Activated naive CD8-positive, alpha-beta T cell treated with anti-CD3 and anti-CD28 coated beads, Interleukin-2, amount 10 ng/mL, durations not matched to agents 7 days and 5 days (primary cell): ENCODE data around the gene GPR15LG. TPM values are rescaled to one million over a fixed set of nuclear protein-coding genes. Genes with fewer than 3 reads are reported as not detected.

Source experiments
- ATAC-seq: fragments of 150-1000 bp; cut with Tn5 transposase; one replicate; pipeline ENCODE4 v1.10.0; 2021; ENCODE audit warnings: low read depth, moderate library complexity
- POLR2A ChIA-PET: fragments of 350-600 bp; sonication (Branson Sonifier 250); formaldehyde crosslinking; loops from one replicate; lab custom pipeline; 2021; ENCODE audit warnings: antibody characterized with exemption; lab: Charles Lee
- DNase-seq: peaks from one replicate; pipeline ENCODE4 v3.0.0; 2021
- H3K27ac Mint-ChIP-seq: one replicate; pipeline ENCODE4 v1.8.0; 2022; ENCODE audit warnings: mild to moderate bottlenecking, mixed read lengths
- H3K27me3 Mint-ChIP-seq: one replicate; pipeline ENCODE4 v1.8.0; 2022; ENCODE audit warnings: mild to moderate bottlenecking, moderate library complexity, mixed read lengths
- H3K36me3 Mint-ChIP-seq: one replicate; pipeline ENCODE4 v1.8.0; 2021; ENCODE audit warnings: mild to moderate bottlenecking, mixed read lengths
- H3K4me1 Mint-ChIP-seq: one replicate; pipeline ENCODE4 v1.8.0; 2021; ENCODE audit warnings: mixed read lengths
- H3K4me3 Mint-ChIP-seq: one replicate; pipeline ENCODE4 v1.8.0; 2022; ENCODE audit warnings: mild to moderate bottlenecking, moderate library complexity, mixed read lengths
- H3K9me3 Mint-ChIP-seq: one replicate; pipeline ENCODE4 v1.8.0; 2021; ENCODE audit warnings: mixed read lengths
- total RNA-seq, 2 experiments: library from RNA; stranded (reverse); gene quantifications; one replicate each; pipeline ENCODE4 v1.2.3, GENCODE V29; 2021

The GPR15LG gene
- total RNA-seq, 2 experiments from 2014 or later = not detected

DNA sequence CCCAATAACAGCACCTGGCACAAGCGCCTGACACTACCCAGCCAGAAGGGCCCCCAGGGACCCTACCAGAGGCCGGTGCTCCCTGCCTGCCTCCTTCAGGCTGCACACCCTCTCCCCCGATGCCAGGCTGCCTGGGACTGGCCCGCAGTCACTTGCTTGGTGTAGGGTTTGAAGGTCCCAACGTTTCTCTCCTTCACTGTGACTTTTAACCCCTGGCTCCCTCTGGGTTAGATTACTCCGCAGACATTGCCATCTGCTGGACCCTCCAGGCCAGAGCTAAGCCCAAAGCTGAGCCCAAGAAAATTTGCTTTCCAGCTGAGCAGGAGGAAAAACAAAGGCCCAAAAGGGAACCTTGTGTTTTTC is 27.6 kb downstream of the GPR15LG start:
- no peak overlapping the region for H3K4me3 Mint-ChIP-seq
- DNase-seq = no peak
- H3K27ac Mint-ChIP-seq = no peak overlapping the region
- no peaks in the 10 kb centered on the region for H3K9me3 Mint-ChIP-seq
- peaks cover 3% of the 10 kb centered on the region for H3K4me1 Mint-ChIP-seq
- ATAC-seq = no peak
- no peaks in the 10 kb centered on the region for H3K36me3 Mint-ChIP-seq
- peaks cover 17% of the 10 kb centered on the region for H3K27me3 Mint-ChIP-seq
- POLR2A ChIA-PET = interaction anchor here (0.7 kb wide), 1 partner anchor 180 kb away, joined by 3 read pairs; no protein-coding TSS in a partner anchor

DNA sequence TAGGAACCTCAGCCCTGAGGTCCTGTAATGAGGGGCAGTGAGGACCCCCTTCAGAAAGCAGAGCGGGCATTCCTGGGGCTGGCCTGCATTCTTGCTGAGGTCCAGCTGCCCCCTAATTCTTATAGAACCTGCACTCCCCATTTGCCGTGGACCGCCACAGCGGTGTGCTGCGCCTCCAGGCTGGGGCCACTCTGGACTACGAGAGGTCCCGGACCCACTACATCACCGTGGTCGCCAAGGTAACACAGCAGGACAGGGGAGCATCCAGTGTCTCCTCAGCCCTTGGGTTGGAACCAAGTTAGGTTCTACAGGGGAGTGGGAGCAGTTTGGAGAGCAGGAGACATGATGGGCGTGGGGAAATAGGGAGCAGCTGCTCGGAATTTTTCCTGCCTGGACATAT is 28.1 kb downstream of the GPR15LG start:
- POLR2A ChIA-PET = interaction anchor here (0.7 kb wide), 1 partner anchor 179 kb away, joined by 3 read pairs; no protein-coding TSS in a partner anchor
- peaks cover 3% of the 10 kb centered on the region for H3K4me1 Mint-ChIP-seq
- ATAC-seq = no peak

DNA sequence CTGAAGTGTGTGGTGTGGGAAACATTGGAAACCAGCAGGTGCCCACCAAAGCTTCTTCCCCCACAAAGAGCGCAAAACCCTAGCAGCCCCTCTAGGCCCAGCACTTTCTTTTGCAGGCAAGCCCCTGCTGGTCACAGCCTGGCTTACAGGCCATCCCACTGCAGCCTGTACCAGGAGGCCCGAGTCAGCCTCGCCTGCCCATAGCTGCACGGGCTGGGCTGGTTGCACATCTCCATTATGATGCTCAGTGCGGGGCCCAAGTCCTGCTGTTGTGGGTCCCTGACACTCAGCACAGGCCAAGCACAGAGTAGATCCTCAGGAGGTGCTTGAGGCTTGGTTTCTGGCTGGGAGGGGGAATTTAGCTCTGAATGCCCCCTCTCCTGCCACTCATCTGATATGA is 28.7 kb downstream of the GPR15LG start:
- Mint-ChIP-seq H3K27ac (no peak overlapping the region), H3K27me3 (peaks cover 6% of the 10 kb centered on the region), H3K36me3 (no peaks in the 10 kb centered on the region), H3K4me1 (peaks cover 3% of the 10 kb centered on the region), H3K4me3 (no peak overlapping the region), H3K9me3 (no peaks in the 10 kb centered on the region)
- no peak for DNase-seq
- ATAC-seq = no peak
- POLR2A ChIA-PET = no interaction called here

More for the DNA sequence above, 28.1 kb downstream of the GPR15LG start:
- H3K27me3 Mint-ChIP-seq = peaks cover 12% of the 10 kb centered on the region
- no peaks in the 10 kb centered on the region for H3K9me3 Mint-ChIP-seq
- H3K27ac Mint-ChIP-seq = no peak overlapping the region
- H3K4me3 Mint-ChIP-seq = no peak overlapping the region
- H3K36me3 Mint-ChIP-seq = no peaks in the 10 kb centered on the region
- DNase-seq = no peak

DNA sequence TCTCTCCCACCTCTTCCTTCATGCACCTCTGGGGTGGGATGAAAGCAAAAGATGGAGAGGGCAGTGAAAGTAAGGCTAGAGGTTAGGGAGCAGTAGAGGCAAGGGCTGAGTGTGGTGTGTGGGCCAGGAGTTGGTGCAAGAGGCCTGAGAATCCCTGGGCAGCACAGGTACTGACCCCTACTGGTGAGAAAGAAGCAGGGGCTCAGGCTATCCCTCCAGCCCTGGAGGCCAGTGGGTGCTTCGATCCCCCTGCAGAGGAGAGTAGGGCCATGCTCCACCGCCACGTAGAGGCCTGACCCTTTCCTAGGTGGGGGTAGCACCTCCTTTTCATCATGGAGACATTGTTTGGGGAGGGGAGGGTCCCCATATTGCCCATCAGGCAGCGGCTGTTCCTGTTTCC is 30.5 kb downstream of the GPR15LG start:
- Mint-ChIP-seq H3K27ac (no peak overlapping the region), H3K36me3 (no peaks in the 10 kb centered on the region), H3K27me3 (peaks cover 5% of the 10 kb centered on the region), H3K4me1 (peaks cover 3% of the 10 kb centered on the region), H3K4me3 (no peak overlapping the region), H3K9me3 (no peaks in the 10 kb centered on the region)
- POLR2A ChIA-PET = no interaction called here
- ATAC-seq (no peak), DNase-seq (no peak)

GRCh38 chr10:84204610-84205009 is 31.0 kb downstream of the GPR15LG start:
- DNase-seq = no peak
- no peak for ATAC-seq
- Mint-ChIP-seq H3K4me1 (peaks cover 3% of the 10 kb centered on the region), H3K36me3 (no peaks in the 10 kb centered on the region), H3K27me3 (peaks cover 5% of the 10 kb centered on the region), H3K27ac (no peak overlapping the region), H3K4me3 (no peak overlapping the region), H3K9me3 (no peaks in the 10 kb centered on the region)
- POLR2A ChIA-PET = no interaction called here

DNA sequence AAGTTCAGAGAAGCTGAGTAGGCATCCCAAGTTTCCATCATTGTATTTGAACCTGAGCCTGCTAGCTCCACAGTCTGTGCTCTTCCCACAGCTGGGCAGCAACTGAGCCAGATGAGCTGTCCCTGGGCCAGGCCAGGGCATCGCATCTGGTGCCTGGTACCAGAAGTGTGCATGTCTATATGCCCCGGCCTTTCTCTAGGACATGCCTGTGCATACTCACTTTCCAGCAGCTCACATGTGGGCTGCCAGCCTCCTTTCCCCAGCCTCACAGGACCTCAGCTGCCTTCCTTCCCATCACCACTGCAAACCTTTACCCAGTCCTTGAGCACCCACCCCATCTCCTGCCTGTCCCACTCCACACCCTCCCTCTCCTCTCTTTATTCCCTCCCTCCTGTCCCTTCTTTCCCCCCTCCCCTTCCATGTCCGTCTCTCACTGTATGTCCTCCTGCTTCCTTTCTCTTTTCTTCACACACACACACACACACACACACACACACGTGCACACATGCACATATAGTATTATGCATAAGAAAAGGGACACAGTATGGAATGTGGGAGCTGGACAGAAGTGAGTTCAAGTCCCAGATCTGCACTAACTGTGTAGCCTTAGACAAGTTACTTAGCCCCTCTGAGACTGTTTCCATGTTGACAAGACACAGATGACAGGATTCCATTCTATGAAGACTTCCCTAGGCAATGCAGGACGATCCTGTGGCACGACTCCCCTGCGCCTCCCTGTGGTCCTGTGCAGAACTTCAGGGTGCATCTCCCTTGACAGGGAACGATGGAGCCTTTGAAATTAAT is 31.6 kb downstream of the GPR15LG start:
- ATAC-seq (peak; percentile 80), DNase-seq (peak; percentile 78)
- H3K36me3 Mint-ChIP-seq = no peaks in the 10 kb centered on the region
- H3K27me3 Mint-ChIP-seq = peaks cover 5% of the 10 kb centered on the region
- POLR2A ChIA-PET = no interaction called here
- H3K4me3 Mint-ChIP-seq = no peak overlapping the region
- H3K27ac Mint-ChIP-seq = no peak overlapping the region
- no peaks in the 10 kb centered on the region for H3K9me3 Mint-ChIP-seq
- peaks cover 3% of the 10 kb centered on the region for H3K4me1 Mint-ChIP-seq

DNA sequence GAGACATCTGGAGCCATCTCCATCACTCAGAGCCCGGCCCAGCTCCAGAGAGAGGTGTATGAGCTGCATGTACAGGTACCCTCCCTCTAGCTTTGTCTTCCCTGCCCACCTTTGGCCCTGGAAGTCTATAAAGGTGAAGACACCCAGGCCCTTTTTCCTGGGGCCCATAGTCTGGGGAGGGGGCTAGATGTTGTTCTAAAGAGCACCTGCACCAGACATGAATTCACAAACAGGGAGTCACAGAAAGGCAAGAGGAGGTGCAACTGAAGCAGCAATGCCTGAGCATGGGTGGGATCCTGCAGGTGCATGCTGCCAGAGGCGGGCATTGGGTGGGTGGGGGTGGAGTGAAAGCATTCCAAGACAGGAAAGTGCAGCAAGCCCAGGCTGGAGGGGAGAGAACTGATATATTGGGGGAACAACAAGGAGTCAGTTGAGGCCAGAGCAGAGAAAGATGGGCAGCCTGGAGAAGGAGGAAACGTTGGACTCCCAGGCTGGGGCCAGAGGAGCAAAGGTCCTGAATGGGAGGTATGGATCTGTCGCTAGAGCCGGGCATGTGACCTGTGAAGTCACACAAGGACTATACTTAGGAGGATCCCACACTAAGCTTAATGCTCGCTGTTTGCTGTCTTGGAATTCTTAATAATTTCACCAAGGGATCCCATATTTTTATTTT is 32.4 kb downstream of the GPR15LG start:
- H3K27me3 Mint-ChIP-seq = peaks cover 5% of the 10 kb centered on the region
- ATAC-seq (no peak), DNase-seq (no peak)
- no peak overlapping the region for H3K4me3 Mint-ChIP-seq
- POLR2A ChIA-PET = no interaction called here
- H3K9me3 Mint-ChIP-seq = no peaks in the 10 kb centered on the region
- H3K4me1 Mint-ChIP-seq = peaks cover 3% of the 10 kb centered on the region
- no peak overlapping the region for H3K27ac Mint-ChIP-seq
- H3K36me3 Mint-ChIP-seq = no peaks in the 10 kb centered on the region

DNA sequence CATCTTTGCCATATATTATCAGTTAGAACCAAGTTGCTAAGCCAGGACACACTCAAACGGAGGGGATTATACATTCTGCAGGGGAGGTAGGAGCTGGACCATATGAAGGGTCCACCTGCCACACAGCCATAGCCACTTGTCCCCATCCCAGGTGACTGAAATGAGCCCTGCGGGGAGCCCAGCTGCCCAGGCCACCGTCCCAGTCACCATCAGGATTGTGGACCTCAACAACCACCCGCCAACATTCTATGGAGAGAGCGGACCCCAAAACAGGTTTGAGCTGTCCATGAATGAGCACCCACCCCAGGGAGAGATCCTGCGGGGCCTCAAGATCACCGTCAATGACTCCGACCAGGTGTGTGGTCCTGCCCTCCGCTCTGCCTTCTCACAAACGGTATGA is 34.4 kb downstream of the GPR15LG start:
- ATAC-seq (no peak), DNase-seq (no peak)
- POLR2A ChIA-PET = no interaction called here
- Mint-ChIP-seq H3K36me3 (no peaks in the 10 kb centered on the region), H3K27ac (no peak overlapping the region), H3K4me1 (peaks cover 3% of the 10 kb centered on the region), H3K27me3 (peaks cover 5% of the 10 kb centered on the region), H3K4me3 (no peak overlapping the region), H3K9me3 (no peaks in the 10 kb centered on the region)

GRCh38 chr10:84211566-84211965 is 38.0 kb downstream of the GPR15LG start:
- H3K36me3 Mint-ChIP-seq = no peaks in the 10 kb centered on the region
- ATAC-seq (no peak), DNase-seq (no peak)
- peaks cover 5% of the 10 kb centered on the region for H3K27me3 Mint-ChIP-seq
- H3K4me3 Mint-ChIP-seq = no peak overlapping the region
- H3K4me1 Mint-ChIP-seq = no peaks in the 10 kb centered on the region
- POLR2A ChIA-PET = no interaction called here
- no peaks in the 10 kb centered on the region for H3K9me3 Mint-ChIP-seq
- H3K27ac Mint-ChIP-seq = no peak overlapping the region

DNA sequence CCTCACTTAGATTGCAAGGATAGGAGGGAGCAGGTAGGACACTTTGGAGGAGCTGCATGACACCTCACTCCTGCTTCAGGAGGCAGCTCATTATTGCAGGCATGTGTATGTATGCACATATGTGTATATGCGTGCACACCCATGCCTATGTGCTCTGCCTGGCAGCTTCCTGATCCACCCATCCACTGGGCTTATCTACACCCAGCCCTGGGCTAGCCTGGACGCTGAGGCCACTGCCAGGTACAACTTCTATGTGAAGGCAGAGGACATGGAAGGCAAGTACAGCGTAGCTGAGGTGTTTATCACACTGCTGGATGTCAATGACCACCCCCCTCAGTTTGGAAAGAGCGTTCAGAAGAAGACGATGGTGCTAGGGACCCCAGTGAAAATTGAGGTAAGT is 38.4 kb downstream of the GPR15LG start:
- Mint-ChIP-seq H3K27me3 (peaks cover 8% of the 10 kb centered on the region), H3K4me3 (no peak overlapping the region), H3K27ac (no peak overlapping the region), H3K9me3 (no peaks in the 10 kb centered on the region), H3K36me3 (no peaks in the 10 kb centered on the region), H3K4me1 (no peaks in the 10 kb centered on the region)
- ATAC-seq (no peak), DNase-seq (no peak)
- POLR2A ChIA-PET = no interaction called here

GRCh38 chr10:84213076-84213475 is 39.5 kb downstream of the GPR15LG start:
- POLR2A ChIA-PET = no interaction called here
- no peaks in the 10 kb centered on the region for H3K36me3 Mint-ChIP-seq
- H3K4me1 Mint-ChIP-seq = no peaks in the 10 kb centered on the region
- no peak for ATAC-seq
- H3K4me3 Mint-ChIP-seq = no peak overlapping the region
- no peak for DNase-seq
- H3K27me3 Mint-ChIP-seq = peaks cover 8% of the 10 kb centered on the region
- no peak overlapping the region for H3K27ac Mint-ChIP-seq
- no peaks in the 10 kb centered on the region for H3K9me3 Mint-ChIP-seq

GRCh38 chr10:84214046-84214572 is 40.5 kb downstream of the GPR15LG start:
- H3K27ac Mint-ChIP-seq = no peak overlapping the region
- no peak for DNase-seq
- peaks cover 3% of the 10 kb centered on the region for H3K27me3 Mint-ChIP-seq
- POLR2A ChIA-PET = no interaction called here
- H3K4me3 Mint-ChIP-seq = peak overlapping the region; percentile 59
- no peaks in the 10 kb centered on the region for H3K36me3 Mint-ChIP-seq
- no peaks in the 10 kb centered on the region for H3K4me1 Mint-ChIP-seq
- no peaks in the 10 kb centered on the region for H3K9me3 Mint-ChIP-seq
- ATAC-seq = peak; percentile 17

GRCh38 chr10:84214612-84215235 is 41.1 kb downstream of the GPR15LG start:
- Mint-ChIP-seq H3K27ac (peak overlapping the region; percentile 44), H3K27me3 (peaks cover 3% of the 10 kb centered on the region), H3K36me3 (no peaks in the 10 kb centered on the region), H3K4me3 (peak overlapping the region; percentile 59), H3K9me3 (peaks cover 2% of the 10 kb centered on the region), H3K4me1 (no peaks in the 10 kb centered on the region)
- DNase-seq = peak; percentile 66
- peak; percentile 91 for ATAC-seq
- POLR2A ChIA-PET = no interaction called here
